T follicular helper cell (primary cell): ENCODE measurements around the gene SHROOM2.

Experiments
- DNase-seq: peaks from one replicate; pipeline ENCODE4 v3.0.0-alpha.2; 2020; ENCODE audit warnings: low read depth

The SHROOM2 gene

GRCh38 chrX:9943420-9943819, 157.2 kb downstream of the SHROOM2 start:
- no peak for DNase-seq

- no peak for DNase-seq
These were observed 161.0 kb downstream of the SHROOM2 start for GRCh38 chrX:9947131-9947794.

GRCh38 chrX:9948406-9948805, 162.2 kb downstream of the SHROOM2 start:
- no peak for DNase-seq

DNA sequence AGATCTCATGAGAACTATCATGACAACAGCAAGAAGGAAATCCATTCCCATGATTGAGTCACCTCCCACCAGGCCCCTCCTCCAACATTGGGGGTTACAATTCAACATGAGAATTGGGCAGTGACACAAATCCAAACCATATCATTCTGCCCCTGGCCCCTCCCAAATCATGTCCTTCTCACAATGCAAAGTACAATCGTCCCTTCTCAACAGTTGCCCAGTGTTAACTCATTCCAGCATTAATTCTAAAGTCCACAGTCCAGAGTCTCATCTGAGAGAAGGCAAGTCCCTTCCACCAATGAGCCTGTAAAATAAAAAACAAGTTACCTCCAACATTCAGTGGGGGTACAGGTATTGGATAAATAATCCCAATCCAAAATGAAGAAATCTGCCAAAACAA, 166.1 kb downstream of the SHROOM2 start:
- DNase-seq = no peak

- DNase-seq = no peak
These were observed 167.2 kb downstream of the SHROOM2 start for GRCh38 chrX:9953396-9953795.

GRCh38 chrX:9955506-9955905, 169.3 kb downstream of the SHROOM2 start:
- no peak for DNase-seq

- DNase-seq = no peak
These were observed 171.5 kb downstream of the SHROOM2 start for GRCh38 chrX:9957743-9958142.

DNA sequence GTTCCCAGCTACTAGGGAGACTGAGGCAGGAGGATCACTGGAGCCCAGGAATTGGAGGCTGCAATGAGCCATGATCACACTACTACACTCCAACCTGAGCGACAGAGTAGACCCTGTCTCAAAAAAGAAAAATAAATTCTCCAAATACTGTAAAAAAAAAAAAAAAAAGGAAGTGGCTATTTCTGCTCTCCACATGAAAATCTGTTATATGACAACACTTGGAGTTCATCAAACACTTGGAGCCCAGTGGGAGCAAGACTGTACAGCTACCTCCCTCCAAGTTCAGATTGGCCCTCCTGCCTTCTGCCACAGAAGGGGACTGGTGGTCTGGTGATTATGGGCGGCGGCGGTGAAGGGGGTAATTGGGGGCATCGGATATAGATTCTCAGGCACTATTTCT, 172.0 kb downstream of the SHROOM2 start:
- DNase-seq = no peak

- DNase-seq = no peak
These were observed 175.5 kb downstream of the SHROOM2 start for GRCh38 chrX:9961750-9962149.

- DNase-seq = no peak
These were observed 180.7 kb downstream of the SHROOM2 start, which contains the start of gene CLDN34 for GRCh38 chrX:9966775-9967408. TSS of gene CLDN34 (plus strand) at chrX:9967358. CDS start at chrX:9967358, 0 bp downstream.

GRCh38 chrX:9977635-9978034, 191.4 kb downstream of the SHROOM2 start:
- DNase-seq = no peak

- no peak for DNase-seq
These were observed 194.2 kb downstream of the SHROOM2 start for GRCh38 chrX:9980401-9980800.

- no peak for DNase-seq
These were observed 194.7 kb downstream of the SHROOM2 start for GRCh38 chrX:9980927-9981326.

DNA sequence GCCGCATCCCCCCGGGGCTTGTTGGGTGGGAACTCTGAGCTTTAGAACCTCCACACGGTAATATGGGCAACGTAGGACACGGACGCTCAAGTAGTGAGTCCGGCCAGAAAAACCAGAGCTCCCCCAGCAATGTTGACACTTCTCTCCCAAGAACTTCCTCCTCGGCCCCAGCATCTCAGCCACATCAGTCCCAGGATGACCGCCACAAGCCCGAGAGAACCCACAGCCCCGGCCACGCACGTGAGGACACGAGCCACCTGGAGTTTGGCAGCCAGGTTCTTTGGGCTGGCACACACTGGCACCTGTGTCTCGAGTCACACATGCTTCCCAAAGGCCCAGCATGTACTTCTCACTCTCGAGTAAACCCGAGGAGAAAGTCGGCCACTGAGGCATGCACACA, 197.2 kb downstream of the SHROOM2 start:
- DNase-seq = no peak

GRCh38 chrX:9983846-9984245, 197.6 kb downstream of the SHROOM2 start:
- no peak for DNase-seq

GRCh38 chrX:9988762-9989161, 202.5 kb downstream of the SHROOM2 start:
- no peak for DNase-seq

DNA sequence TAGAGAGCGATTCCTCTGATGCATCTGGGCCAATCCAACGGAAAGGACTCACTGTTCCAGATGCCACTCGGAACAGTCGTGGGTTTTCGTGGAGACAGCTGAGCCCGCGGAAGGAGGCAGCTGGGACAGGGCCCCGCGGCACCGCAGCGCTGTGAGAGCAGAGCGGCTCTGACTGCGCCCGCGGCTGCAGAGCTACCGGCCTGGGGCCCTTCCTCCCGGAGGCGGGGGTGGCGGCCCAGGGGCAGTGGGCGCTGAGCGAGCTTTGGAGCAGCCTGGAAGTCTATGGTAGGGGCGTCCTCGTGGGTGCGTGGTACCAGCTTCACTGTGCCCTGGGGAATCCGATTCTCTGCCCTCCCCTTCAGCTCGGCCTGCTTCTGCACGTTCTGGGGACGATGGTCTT, 205.8 kb downstream of the SHROOM2 start:
- no peak for DNase-seq

- DNase-seq = no peak
These were observed 206.5 kb downstream of the SHROOM2 start for GRCh38 chrX:9992724-9993123.

GRCh38 chrX:9995855-9996339, 209.7 kb downstream of the SHROOM2 start:
- peak; percentile 72 for DNase-seq

DNA sequence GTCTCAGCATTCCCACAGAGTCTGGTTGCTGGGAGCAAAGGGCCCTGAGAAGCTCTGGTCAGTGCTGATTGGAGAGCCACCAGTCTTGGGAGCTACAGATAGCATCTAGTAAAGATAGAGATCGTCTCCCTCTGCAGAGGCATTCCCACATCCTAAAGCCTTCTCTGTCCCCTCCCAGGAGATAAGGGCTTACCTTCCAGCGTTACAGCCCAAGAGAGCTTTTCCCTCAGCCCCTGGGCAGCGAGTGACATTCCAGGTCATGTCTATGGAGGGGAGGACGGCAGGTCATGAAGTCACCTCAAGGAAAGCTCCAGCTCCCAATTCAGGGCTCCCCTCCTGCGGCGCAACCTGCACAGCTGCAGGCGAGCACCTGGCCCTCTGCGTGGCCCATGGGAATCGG, 210.8 kb downstream of the SHROOM2 start:
- no peak for DNase-seq

- no peak for DNase-seq
These were observed 211.3 kb downstream of the SHROOM2 start for GRCh38 chrX:9997524-9997923.
